ENCODE data around the gene ZSWIM8. TPM values are rescaled to one million over a fixed set of nuclear protein-coding genes. Genes with fewer than 3 reads are reported as not detected.

ZSWIM8 gene
- total and polyA plus RNA-seq, 2 donors (not counting 1 experiment from before 2014, with no cell fraction given) = 110 to 147 TPM

DNA sequence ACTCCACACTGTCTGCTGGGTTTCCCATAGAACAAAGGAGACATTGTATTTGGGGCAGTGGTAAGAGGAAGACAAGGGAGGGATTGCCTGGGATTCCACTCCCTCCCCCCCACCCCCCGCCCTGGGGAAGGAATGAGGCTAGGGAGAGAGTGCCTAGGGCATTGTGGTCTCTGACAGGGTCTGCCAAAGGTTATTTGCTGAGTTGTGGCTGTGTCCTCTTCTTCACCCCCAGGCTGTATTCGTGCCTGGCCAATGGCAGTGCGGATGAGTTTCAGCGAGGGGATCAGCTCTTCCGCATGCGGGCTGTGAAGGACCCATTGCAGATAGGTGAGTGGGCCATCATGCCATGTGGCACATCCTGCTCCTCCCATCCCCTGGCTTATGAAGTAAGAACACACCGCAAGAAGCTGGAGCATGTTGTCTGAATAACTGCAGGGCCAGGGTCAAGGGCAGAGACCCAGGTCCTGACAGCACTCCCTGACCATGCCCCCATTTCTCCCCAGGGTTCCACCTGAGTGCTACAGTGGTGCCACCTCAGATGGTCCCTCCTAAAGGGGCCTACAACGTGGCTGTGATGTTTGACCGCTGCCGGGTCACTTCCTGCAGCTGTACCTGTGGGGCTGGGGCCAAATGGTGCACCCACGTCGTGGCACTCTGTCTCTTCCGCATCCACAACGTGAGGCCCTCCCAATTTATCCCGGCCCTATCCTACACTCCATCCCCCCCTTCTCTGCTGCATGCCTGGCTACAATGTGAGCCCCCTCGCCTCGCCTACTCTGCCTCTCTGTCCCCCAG, 3.7 kb downstream of the ZSWIM8 start:
- no peak for DNase-seq
- H3K27ac ChIP-seq (ENCODE audit: low read length in 2 of 2) = no peak overlapping the region
- ChIA-PET POLR2A (interaction anchor here (0.6 kb wide), 1 partner anchor 12 kb away, joined by 4 read pairs; no protein-coding TSS in a partner anchor), CTCF (no interaction called here)
- peaks cover 12 to 20% of the 10 kb centered on the region in 2 donors for H3K4me1 ChIP-seq (ENCODE audit: control insufficient read depth in 2 of 2, insufficient read depth in 2 of 2, low read length in 2 of 2)
- peaks cover 22% of the 10 kb centered on the region for H4K20me1 ChIP-seq (ENCODE audit: control insufficient read depth, insufficient read depth, low read length, poor library complexity, severe bottlenecking)
- H3K9ac ChIP-seq (ENCODE audit: low read length) = no peak overlapping the region
- no peak overlapping the region for H3K4me2 ChIP-seq (replicated peaks; ENCODE audit: low read depth, low read length, poor library complexity, severe bottlenecking)
- 94% methylated on average over 16 of the region's 17 CpGs for WGBS (ENCODE audit: insufficient coverage)
- H3K9me3 ChIP-seq (ENCODE audit: control extremely low read depth in 1 of 3, control insufficient read depth in 2 of 3, insufficient read depth in 1 of 3, low read length in 2 of 3) = no peaks in the 10 kb centered on the region
- no peak overlapping the region for H3K4me3 ChIP-seq (ENCODE audit: control extremely low read depth in 1 of 5, extremely low read depth in 1 of 5, insufficient read depth in 1 of 5, low read depth in 2 of 5, low read length in 4 of 5)
- peaks cover 21% of the 10 kb centered on the region for H3K4me1 Mint-ChIP-seq
- no peaks in the 10 kb centered on the region for H3K27me3 Mint-ChIP-seq
- no peaks in the 10 kb centered on the region for H3K9me3 Mint-ChIP-seq (ENCODE audit: insufficient read depth)
- TF ChIP-seq EZH2 (IDR thresholded peaks at IDR 0.05; ENCODE audit: borderline replicate concordance, insufficient read depth, low read depth, low read length, poor library complexity, severe bottlenecking) = no peak
- TF ChIP-seq, protein P1, sequence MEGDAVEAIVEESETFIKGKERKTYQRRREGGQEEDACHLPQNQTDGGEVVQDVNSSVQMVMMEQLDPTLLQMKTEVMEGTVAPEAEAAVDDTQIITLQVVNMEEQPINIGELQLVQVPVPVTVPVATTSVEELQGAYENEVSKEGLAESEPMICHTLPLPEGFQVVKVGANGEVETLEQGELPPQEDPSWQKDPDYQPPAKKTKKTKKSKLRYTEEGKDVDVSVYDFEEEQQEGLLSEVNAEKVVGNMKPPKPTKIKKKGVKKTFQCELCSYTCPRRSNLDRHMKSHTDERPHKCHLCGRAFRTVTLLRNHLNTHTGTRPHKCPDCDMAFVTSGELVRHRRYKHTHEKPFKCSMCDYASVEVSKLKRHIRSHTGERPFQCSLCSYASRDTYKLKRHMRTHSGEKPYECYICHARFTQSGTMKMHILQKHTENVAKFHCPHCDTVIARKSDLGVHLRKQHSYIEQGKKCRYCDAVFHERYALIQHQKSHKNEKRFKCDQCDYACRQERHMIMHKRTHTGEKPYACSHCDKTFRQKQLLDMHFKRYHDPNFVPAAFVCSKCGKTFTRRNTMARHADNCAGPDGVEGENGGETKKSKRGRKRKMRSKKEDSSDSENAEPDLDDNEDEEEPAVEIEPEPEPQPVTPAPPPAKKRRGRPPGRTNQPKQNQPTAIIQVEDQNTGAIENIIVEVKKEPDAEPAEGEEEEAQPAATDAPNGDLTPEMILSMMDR (IDR thresholded peaks at IDR 0.05) = no peak
- no peak overlapping the region for H3K27ac Mint-ChIP-seq
- H3K79me2 ChIP-seq (ENCODE audit: control insufficient read depth, insufficient read depth, low read length) = peaks cover 73% of the 10 kb centered on the region
- no peak overlapping the region for H2AFZ ChIP-seq (ENCODE audit: insufficient read depth, low read depth, low read length, poor library complexity, severe bottlenecking)
- peaks cover 2 to 52% of the 10 kb centered on the region in 2 experiments for H3K36me3 ChIP-seq (replicated peaks in 1 of 2; ENCODE audit: control extremely low read depth in 1 of 2, control insufficient read depth in 1 of 2, extremely low read depth in 1 of 2, insufficient read depth in 2 of 2, low read length in 1 of 2)
- no peak for ATAC-seq (ENCODE audit: low read depth)
- no peak overlapping the region for H3K4me3 Mint-ChIP-seq
- no peaks in the 10 kb centered on the region for H3K27me3 ChIP-seq (replicated peaks in 1 of 4; ENCODE audit: control extremely low read depth in 1 of 4, control insufficient read depth in 3 of 4, insufficient read depth in 4 of 4, low read length in 3 of 4)
- intact Hi-C loops (cut with micrococcal nuclease) = loop anchor here (5.0 kb wide), 1 partner anchor 292 kb away; the partner anchor contains the start of gene PPP3CB

GRCh38 chr10:73789659-73790055, 4.3 kb downstream of the ZSWIM8 start:
- WGBS (ENCODE audit: insufficient coverage) = 91% methylated on average over 6 of the region's 10 CpGs
- Histone ChIP-seq H3K27me3 (replicated peaks in 1 of 4; ENCODE audit: control extremely low read depth in 1 of 4, control insufficient read depth in 3 of 4, insufficient read depth in 4 of 4, low read length in 3 of 4) (no peaks in the 10 kb centered on the region), H2AFZ (ENCODE audit: insufficient read depth, low read depth, low read length, poor library complexity, severe bottlenecking) (no peak overlapping the region), H3K4me2 (replicated peaks; ENCODE audit: low read depth, low read length, poor library complexity, severe bottlenecking) (no peak overlapping the region), H3K36me3 (replicated peaks in 1 of 2; ENCODE audit: control extremely low read depth in 1 of 2, control insufficient read depth in 1 of 2, extremely low read depth in 1 of 2, insufficient read depth in 2 of 2, low read length in 1 of 2) (peaks cover 2 to 58% of the 10 kb centered on the region in 2 experiments), H3K9me3 (ENCODE audit: control extremely low read depth in 1 of 3, control insufficient read depth in 2 of 3, insufficient read depth in 1 of 3, low read length in 2 of 3) (no peaks in the 10 kb centered on the region), H3K4me3 (ENCODE audit: control extremely low read depth in 1 of 5, extremely low read depth in 1 of 5, insufficient read depth in 1 of 5, low read depth in 2 of 5, low read length in 4 of 5) (no peak overlapping the region), H3K9ac (ENCODE audit: low read length) (no peak overlapping the region), H3K27ac (ENCODE audit: low read length in 2 of 2) (no peak overlapping the region), H3K4me1 (ENCODE audit: control insufficient read depth in 2 of 2, insufficient read depth in 2 of 2, low read length in 2 of 2) (peaks cover 11 to 20% of the 10 kb centered on the region in 2 donors), H4K20me1 (ENCODE audit: control insufficient read depth, insufficient read depth, low read length, poor library complexity, severe bottlenecking) (peaks cover 22% of the 10 kb centered on the region), H3K79me2 (ENCODE audit: control insufficient read depth, insufficient read depth, low read length) (peaks cover 70% of the 10 kb centered on the region)
- no peaks in the 10 kb centered on the region for H3K27me3 Mint-ChIP-seq
- DNase-seq (no peak), ATAC-seq (ENCODE audit: low read depth) (no peak)
- H3K4me1 Mint-ChIP-seq = peaks cover 21% of the 10 kb centered on the region
- H3K4me3 Mint-ChIP-seq = no peak overlapping the region
- intact Hi-C loops (cut with micrococcal nuclease) = loop anchor here (5.0 kb wide), 1 partner anchor 292 kb away; the partner anchor contains the start of gene PPP3CB
- POLR2A ChIA-PET = interaction anchor here (0.6 kb wide), 1 partner anchor 12 kb away, joined by 4 read pairs; no protein-coding TSS in a partner anchor
- CTCF ChIA-PET = no interaction called here
- H3K9me3 Mint-ChIP-seq (ENCODE audit: insufficient read depth) = no peaks in the 10 kb centered on the region
- TF ChIP-seq, protein P1 (IDR thresholded peaks at IDR 0.05) = no peak
- no peak for TF ChIP-seq EZH2 (IDR thresholded peaks at IDR 0.05; ENCODE audit: borderline replicate concordance, insufficient read depth, low read depth, low read length, poor library complexity, severe bottlenecking)
- no peak overlapping the region for H3K27ac Mint-ChIP-seq

Measured in B cell (primary cell).